ENCODE data around the gene SHPK.

SHPK gene

DNA sequence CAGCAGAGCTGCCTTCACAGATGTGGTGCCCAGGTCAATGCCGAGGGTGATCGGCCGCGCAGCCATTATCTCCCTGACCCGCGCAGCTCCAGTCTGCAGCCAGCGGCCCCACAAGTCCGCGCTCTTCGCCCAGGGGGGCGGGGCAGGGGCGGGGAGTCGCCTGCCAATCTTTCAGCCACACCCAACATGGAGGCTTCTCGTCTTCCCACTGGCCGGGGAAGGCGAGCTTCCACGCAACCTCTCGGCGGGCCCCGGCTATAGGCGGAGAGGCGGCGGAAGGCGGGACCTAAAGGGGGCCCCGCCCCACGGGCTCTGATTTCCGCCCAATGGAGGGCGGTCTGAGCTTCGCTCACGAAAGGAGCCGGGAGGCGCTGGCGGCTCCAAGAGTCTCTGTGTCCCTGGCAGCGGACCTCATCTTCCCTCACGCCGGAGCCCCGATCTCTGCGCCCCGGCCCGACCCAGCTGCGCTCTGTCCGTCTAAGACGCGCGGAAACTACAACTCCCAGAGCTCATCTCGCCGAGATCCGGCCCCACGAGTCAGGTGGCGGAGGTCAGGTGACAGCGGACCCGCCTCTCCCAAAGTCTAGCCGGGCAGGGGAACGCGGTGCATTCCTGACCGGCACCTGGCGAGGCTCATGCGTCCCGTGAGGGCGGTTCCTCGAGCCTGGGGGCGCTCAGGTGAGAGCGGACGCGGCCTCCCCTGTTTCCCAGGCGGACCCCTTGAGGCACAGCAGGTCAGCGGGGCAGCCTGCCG, at the start of gene SHPK, which contains the start of gene CTNS:
Gene SHPK, minus strand, starts transcription at position 97 of the 754 bp plus-strand sequence. Its CDS starts 31 bp downstream, at position 66.
Gene CTNS, plus strand, starts transcription at position 607 of the 754 bp plus-strand sequence. CDS start 3,447 bp downstream, outside the sequence.
- peak; percentile 94 for DNase-seq (ENCODE audit: low spot score)

DNA sequence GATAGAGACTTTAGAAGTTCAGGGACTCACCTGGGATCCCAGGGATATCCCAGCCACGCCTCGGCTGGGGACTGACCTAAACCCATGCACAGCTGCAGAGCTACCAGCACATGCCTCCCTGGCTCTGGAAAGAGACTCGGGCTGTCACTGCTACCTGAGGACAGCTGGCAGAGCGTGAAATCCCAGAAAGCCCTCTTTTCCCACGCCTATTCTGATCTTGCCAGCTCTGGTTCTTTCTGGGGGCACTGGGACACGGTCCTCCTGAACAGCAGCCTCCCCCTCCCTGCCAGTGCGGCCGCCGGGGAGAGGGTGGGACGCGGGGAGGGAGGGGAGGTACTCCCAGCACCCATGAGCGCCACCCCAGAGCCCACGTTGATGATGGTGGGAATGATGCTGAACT, 49.1 kb upstream of the SHPK start:
- no peak for DNase-seq (ENCODE audit: low spot score)

- peak; percentile 30 for DNase-seq (ENCODE audit: low spot score)
Measured at GRCh38 chr17:3683054-3683511, 47.0 kb upstream of the SHPK start.

GRCh38 chr17:3682033-3682432, 46.0 kb upstream of the SHPK start:
- DNase-seq (ENCODE audit: low spot score): no peak

GRCh38 chr17:3681565-3681964, 45.5 kb upstream of the SHPK start:
- DNase-seq (ENCODE audit: low spot score): no peak

DNA sequence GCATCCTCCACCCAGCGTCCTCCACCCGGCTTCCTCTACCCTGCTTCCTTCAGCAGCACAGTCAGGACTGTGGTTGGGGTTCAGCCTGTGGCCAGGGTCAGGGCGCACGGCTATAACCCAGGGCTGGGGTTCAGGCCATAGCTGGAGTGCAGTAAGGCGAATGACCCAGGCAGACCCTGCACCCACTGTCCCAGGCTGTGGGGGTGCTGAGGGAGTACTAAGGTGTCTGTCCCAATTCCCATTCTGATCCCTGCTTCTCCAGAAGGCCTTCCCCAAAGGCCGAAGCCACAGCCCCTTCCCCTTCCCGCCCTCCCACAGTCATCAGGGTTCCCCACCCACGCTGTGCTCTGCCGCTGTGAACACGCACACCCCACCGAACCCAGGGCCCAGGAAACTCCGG, 45.0 kb upstream of the SHPK start:
- no peak for DNase-seq (ENCODE audit: low spot score)

DNA sequence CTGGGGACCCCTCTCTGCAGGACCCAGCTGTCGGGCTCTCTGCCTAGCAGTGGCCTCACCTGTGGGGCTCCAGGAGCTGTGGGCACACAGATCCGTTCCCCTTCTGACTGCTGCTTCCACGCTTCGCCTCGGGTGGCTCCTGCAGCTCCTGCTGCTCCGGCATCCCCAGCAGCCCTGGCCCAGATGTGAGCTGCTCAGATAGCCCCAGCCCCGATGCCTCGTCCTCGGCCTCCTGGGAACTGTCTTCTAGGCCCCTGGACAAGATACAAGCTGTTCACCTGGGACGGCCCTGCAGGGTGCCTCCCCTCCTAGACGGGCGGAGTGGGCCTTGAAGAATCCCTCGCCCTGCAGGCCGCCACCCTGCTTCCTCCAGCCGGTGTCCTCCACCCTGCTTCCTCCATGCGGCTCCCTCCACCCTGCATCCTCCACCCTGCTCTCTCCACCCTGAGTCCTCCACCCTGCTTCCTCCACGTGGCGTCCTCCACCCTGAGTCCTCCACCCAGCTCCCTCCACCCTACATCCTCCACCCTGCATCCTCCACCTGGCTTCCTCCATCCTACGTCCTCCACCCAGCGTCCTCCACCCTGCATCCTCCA, 43.6 kb upstream of the SHPK start:
- DNase-seq (ENCODE audit: low spot score): no peak

DNA sequence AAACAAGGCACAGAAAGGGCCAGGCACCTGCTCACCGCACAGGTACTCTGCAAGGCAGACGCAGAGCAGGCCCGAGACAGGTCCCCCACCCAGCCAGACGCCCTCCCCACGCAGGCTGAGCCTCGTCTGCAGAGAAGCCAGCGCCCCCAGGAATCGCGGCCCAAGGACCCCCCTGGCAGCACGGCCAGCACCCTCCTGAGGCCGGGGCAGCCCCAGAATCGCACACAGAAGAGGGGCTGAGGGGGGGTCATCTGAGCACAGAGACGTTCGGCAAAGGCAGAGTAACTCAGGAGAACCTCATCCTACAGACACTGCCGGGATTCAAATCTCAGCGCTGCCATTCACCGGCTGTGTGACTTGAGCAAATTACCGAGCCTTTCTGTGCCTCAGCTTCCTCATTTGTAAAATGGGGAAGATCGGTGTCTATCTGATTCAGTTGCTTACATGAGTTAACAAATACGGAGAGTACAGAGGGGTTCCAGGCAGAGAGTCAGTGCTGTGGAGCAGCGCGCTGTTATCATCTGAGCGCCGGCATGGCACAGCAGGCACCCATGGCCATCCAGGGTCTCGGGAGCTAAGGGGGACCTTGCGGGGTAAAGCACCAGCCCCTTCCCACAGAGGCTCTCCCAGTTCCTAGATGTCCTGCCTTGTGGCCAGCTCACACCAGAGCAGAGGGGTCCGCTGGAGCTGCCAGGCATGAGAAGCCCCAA, 42.9 kb upstream of the SHPK start:
- DNase-seq (ENCODE audit: low spot score): no peak

DNA sequence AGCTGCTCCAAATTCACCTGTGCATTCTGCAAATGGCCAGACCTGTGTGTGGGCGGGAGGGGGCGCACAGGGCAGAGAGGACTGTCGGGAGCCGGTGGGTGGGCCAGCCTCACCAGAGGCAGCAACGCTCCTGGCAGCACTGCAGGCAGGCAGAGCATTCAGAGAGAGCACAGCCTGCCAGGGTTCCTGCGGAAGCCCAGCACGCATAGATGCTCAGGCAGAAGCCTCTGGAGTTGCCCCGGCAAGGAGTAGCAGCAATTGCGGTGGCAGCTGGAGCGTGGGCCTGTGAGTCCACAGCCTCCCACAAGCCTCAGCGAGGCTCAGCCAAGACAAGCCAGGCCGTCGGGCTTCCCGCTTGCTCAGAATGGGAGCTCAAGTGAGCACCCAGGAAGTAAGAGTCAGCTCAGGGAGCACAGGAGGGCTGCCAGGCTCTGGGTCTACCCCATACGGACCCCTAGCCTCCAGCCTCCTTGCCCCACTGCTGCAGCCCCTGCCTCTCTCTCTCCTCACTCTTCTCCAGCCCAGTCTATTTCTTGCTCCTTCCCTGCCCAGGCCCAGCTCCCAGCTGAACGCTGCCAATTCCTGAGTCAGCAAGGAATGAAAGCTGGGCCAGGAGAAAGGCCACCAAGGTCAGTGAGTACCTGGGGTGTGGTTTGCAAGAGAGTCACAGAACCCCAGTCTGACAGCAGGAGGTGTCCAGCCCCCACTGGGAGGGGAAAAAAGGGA, 42.2 kb upstream of the SHPK start:
- DNase-seq (ENCODE audit: low spot score): no peak

DNA sequence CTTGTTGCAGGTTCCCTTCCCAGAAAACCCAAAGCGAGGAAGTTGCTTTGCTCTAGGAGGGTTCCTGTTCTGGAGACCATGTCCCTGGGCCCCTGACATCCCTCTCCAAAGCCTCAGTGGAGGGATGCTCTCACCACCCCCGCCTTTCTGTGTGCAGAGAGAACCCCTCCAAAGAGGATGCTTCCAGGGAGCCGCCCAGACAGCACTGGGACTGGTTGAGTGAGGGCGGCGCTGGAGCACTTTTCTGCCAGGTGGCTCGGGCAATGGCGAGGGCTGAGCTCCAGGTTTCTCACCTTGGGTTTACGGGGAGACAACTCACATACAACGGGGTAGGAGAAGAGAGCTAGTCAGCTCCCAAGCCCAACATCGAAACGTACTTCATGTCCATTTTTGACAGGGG, 39.8 kb upstream of the SHPK start:
- DNase-seq (ENCODE audit: low spot score): no peak

- no peak for DNase-seq (ENCODE audit: low spot score)
Measured at GRCh38 chr17:3672571-3672970, 36.5 kb upstream of the SHPK start.

- DNase-seq (ENCODE audit: low spot score): no peak
Measured at GRCh38 chr17:3669548-3669947, 33.5 kb upstream of the SHPK start.

- DNase-seq (ENCODE audit: low spot score): no peak
Measured at GRCh38 chr17:3669085-3669347, 33.0 kb upstream of the SHPK start.

DNA sequence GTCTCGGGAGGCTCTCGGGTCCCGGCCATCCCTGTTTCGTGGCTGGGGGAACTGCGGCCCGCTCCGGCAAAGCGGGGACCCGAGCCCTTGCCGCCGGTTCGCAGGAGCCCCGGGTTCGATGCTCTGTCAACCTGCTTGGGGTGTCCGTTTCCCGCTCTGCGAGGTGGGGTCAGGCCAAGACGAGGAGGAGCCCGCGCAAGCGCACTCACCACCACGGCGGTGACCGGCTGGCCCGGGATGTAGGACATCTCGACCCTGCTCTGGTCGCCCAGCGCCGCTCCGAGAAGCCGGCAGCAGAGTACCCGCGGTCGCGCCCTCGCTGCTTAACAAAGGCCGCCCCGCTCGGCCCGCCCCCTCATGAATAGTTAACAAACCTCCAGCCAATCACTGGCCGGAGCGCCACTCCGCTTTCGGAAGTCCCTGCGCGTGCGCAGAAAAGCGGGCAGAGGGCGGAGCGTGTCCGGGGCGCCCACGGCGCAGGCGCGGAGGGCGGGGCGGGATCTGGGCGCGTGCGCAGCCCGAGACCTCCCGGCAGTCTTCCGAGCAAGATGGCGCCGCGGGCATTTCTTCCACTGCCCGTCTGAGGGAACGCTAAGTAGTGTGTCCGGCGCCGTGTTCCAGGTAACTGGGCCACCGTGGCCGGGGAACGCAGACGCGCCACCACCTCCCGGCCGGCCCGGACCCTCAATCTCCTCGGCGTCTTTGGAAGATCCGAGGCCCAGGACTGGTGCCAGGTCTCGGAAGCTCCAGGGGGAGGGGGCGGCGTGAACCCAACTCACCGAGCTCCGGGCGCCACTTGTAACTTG, 32.4 kb upstream of the SHPK start, which contains the start of the genes EMC6 and TAX1BP3:
Gene EMC6, plus strand, starts transcription at position 534 of the 806 bp plus-strand sequence. CDS start 335 bp downstream, outside the sequence.
Gene TAX1BP3, minus strand, starts transcription at position 300 of the 806 bp plus-strand sequence. Its CDS starts 52 bp downstream, at position 248.
- peak; percentile 99 for DNase-seq (ENCODE audit: low spot score)

- peak; percentile 79 for DNase-seq (ENCODE audit: low spot score)
Measured at GRCh38 chr17:3667366-3668278, 31.6 kb upstream of the SHPK start.

GRCh38 chr17:3666516-3666915, 30.5 kb upstream of the SHPK start:
- no peak for DNase-seq (ENCODE audit: low spot score)

GRCh38 chr17:3665834-3666233, 29.8 kb upstream of the SHPK start:
- DNase-seq (ENCODE audit: low spot score): no peak

- DNase-seq (ENCODE audit: low spot score): no peak
Measured at GRCh38 chr17:3663102-3664011, 27.3 kb upstream of the SHPK start.

DNA sequence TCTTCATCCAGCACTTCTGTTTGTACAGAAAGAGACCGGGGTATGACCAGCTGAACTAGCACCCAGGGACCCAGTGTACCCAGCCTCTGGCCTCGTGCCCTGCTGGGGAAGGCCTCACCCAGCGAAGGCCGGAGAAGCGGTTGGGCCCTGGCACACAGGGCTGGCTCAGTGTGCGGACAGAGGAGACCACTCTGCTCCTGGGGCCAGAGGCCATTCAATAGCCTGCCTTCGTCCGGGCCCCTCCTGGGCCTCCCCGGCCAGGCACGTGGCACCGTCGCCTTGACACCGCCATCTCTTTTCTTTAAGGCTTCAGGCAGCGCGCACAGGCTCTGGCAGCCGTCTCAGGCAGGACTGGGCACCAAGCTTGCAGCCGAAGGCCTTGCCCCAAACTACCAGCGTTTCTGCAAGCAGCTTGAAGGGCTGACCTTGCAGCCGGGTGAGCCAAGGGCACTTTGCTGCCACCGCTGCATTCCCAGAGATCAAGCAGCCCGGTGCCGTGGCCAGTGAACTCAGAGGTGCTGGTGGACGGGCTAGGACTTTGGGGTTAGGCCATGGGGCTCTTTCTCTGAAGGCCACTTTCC, 24.4 kb upstream of the SHPK start:
- DNase-seq (ENCODE audit: low spot score): no peak
